OCI-LY7 (cell line): ENCODE measurements around the gene GNB5. TPM values are rescaled to one million over a fixed set of nuclear protein-coding genes. Genes with fewer than 3 reads are reported as not detected.

Experiments used
- BruUV-seq: library from RNA; stranded (reverse); fragments of 400-500 nt; replicated peaks from 2 replicates; lab custom pipeline; 2021; lab: Mats Ljungman, UMichigan
- CTCF ChIA-PET: fragments of 300-600 bp; sonication (Branson Sonifier 250); formaldehyde crosslinking; loops from one replicate; lab custom pipeline; 2022; ENCODE audit warnings: antibody characterized with exemption; ENCODE audit not compliant: unreplicated experiment; lab: Charles Lee
- POLR2A ChIA-PET: fragments of 300-600 bp; sonication (Branson Sonifier 250); formaldehyde crosslinking; loops from one replicate; lab custom pipeline; 2022; ENCODE audit warnings: antibody characterized with exemption; lab: Charles Lee
- DNase-seq: peaks from one replicate; pipeline ENCODE4 v3.0.0-alpha.2; 2015; ENCODE audit warnings: low spot score
- H2AFZ ChIP-seq: fragments of 200-600 bp; sonication (generic), shearing (Covaris generic); 2 replicates; pipeline ENCODE4 v1.6.1; 2014; ENCODE audit warnings: mild to moderate bottlenecking, antibody characterized with exemption, low read length, moderate library complexity
- H3K27ac ChIP-seq: fragments of 200-600 bp; sonication (generic); 2 replicates; pipeline ENCODE4 v1.5.1; 2014; ENCODE audit warnings: mixed run types, low read depth, mild to moderate bottlenecking, moderate library complexity, low read length, inconsistent platforms; ENCODE audit not compliant: poor library complexity, severe bottlenecking
- H3K36me3 ChIP-seq: fragments of 200-600 bp; sonication (generic); 2 replicates; pipeline ENCODE4 v1.6.1; 2014; ENCODE audit warnings: mild to moderate bottlenecking, antibody characterized with exemption, low read length, moderate library complexity, mixed read lengths; ENCODE audit not compliant: insufficient read depth
- H3K4me1 ChIP-seq: fragments of 200-600 bp; sonication (generic); 2 replicates; pipeline ENCODE4 v1.5.1; 2014; ENCODE audit warnings: mild to moderate bottlenecking, low read length; ENCODE audit not compliant: insufficient read depth, poor library complexity, severe bottlenecking
- H3K4me2 ChIP-seq: fragments of 200-600 bp; sonication (generic); 2 replicates; pipeline ENCODE4 v1.6.1; 2014; ENCODE audit warnings: mild to moderate bottlenecking, low read length
- H3K4me3 ChIP-seq: fragments of 200-600 bp; sonication (generic); 2 replicates; pipeline ENCODE4 v1.5.1; 2014; ENCODE audit warnings: mild to moderate bottlenecking, low read depth, low read length; ENCODE audit not compliant: poor library complexity, severe bottlenecking
- H3K79me2 ChIP-seq: fragments of 200-600 bp; sonication (generic); 2 replicates; pipeline ENCODE4 v1.6.1; 2016; ENCODE audit warnings: low read depth, mild to moderate bottlenecking, low read length, moderate library complexity, mixed read lengths; ENCODE audit not compliant: insufficient read depth
- H3K9me2 ChIP-seq: fragments of 200-600 bp; sonication (generic); 2 replicates; pipeline ENCODE4 v1.6.1; 2016; ENCODE audit warnings: mild to moderate bottlenecking, low read length, mixed read lengths; ENCODE audit not compliant: insufficient read depth
- H3K9me3 ChIP-seq: fragments of 200-600 bp; sonication (generic); 2 replicates; pipeline ENCODE4 v1.6.1; 2014; ENCODE audit warnings: mild to moderate bottlenecking, mixed run types, low read length, mixed read lengths
- H4K20me1 ChIP-seq: fragments of 200-600 bp; sonication (generic); 2 replicates; pipeline ENCODE4 v1.6.1; 2014; ENCODE audit warnings: mild to moderate bottlenecking, antibody characterized with exemption, low read length, moderate library complexity, mixed read lengths; ENCODE audit not compliant: insufficient read depth
- EZH2phosphoT487 ChIP-seq: fragments of 200-600 bp; sonication (generic); IDR thresholded peaks from 2 replicates; pipeline ENCODE4 v1.6.1; 2018; ENCODE audit warnings: low read depth, borderline replicate concordance, mild to moderate bottlenecking, mixed run types, antibody characterized with exemption, low read length, moderate library complexity, mixed read lengths
- intact Hi-C: fragments of 100-400 bp; cut with micrococcal nuclease; formaldehyde crosslinking; loops from one replicate; pipeline ENCODE4 v1.10.0; 2022; ENCODE audit not compliant: unreplicated experiment
- total RNA-seq, 2 experiments: library from RNA; depleted of rRNA in 1 of 2; stranded (reverse); fragments of >200 nt in 1 of 2; shearing (Covaris generic) in 1 of 2; gene quantifications; 2 replicates each; pipeline ENCODE4 v1.2.3, GENCODE V29; 2014 to 2022
- TF ChIP-seq, protein P1 (sequence below): fragments of 200-600 bp; sonication (generic); conservative IDR thresholded peaks from 2 replicates; pipeline ENCODE4 v1.5.1; 2014; ENCODE audit warnings: mild to moderate bottlenecking, antibody characterized with exemption, low read length, moderate library complexity, mixed read lengths

The GNB5 gene
- total RNA-seq, 2 experiments from 2014 or later = 49.0 to 53.9 TPM

DNA sequence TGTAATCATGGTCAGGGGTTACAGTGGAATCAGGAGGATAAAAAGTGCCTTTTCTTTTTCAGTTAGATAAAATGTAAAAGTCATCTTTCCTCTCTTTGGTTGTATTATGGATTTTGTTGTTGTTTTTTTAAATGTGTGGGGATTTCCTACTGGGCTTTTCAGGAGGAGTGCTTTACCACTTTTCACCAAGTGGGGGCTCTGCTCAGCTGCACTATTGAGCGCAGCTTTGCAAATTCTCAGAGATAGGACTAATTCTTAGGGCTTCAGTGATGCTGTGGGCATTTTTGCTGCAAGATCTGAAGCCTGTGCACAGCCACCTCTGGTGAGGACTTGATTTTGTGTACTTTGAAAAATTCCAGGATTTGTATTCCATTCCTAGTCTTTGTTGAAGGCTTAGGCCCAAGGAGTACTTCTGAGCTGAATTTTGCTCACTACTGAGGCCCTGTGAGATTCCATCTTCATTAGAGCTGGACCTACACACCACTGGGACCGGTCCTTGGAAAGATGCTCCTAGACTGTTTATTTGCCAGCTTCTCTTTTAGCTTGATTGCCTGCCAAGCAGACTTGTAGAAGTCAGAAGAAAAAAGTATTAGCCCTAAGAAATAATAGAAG is 7.5 kb downstream of the GNB5 start:
- intact Hi-C loops = loop anchor here (1.0 to 5.0 kb wide), 5 partner anchors 25 to 494 kb away; partner anchors contain the start of gene ATOSA
- Histone ChIP-seq H3K27ac (peak overlapping the region; percentile 46), H3K4me1 (peaks cover 40% of the 10 kb centered on the region), H3K9me3 (no peaks in the 10 kb centered on the region), H3K79me2 (peaks cover 5% of the 10 kb centered on the region), H4K20me1 (peaks cover 4% of the 10 kb centered on the region; the same call in 1 of the 2 replicates), H2AFZ (no peak overlapping the region; the same call in 1 of the 2 replicates), H3K4me2 (peak overlapping the region; percentile 32; the same call in 1 of the 2 replicates), H3K9me2 (no peaks in the 10 kb centered on the region), H3K4me3 (no peak overlapping the region), H3K36me3 (no peaks in the 10 kb centered on the region)
- peak; percentile 75 for DNase-seq
- ChIA-PET POLR2A (interaction anchor here (0.7 to 1.8 kb wide), 9 partner anchors 10 to 71 kb away, joined by 3 to 6 read pairs (median 5); no protein-coding TSS in a partner anchor), CTCF (interaction anchor here (0.9 to 2.3 kb wide), 4 partner anchors 25 to 52 kb away, joined by 3 to 10 read pairs (median 10); no protein-coding TSS in a partner anchor)
- no TSS peak for BruUV-seq
- TF ChIP-seq EZH2phosphoT487 = no peak
- TF ChIP-seq, protein P1, sequence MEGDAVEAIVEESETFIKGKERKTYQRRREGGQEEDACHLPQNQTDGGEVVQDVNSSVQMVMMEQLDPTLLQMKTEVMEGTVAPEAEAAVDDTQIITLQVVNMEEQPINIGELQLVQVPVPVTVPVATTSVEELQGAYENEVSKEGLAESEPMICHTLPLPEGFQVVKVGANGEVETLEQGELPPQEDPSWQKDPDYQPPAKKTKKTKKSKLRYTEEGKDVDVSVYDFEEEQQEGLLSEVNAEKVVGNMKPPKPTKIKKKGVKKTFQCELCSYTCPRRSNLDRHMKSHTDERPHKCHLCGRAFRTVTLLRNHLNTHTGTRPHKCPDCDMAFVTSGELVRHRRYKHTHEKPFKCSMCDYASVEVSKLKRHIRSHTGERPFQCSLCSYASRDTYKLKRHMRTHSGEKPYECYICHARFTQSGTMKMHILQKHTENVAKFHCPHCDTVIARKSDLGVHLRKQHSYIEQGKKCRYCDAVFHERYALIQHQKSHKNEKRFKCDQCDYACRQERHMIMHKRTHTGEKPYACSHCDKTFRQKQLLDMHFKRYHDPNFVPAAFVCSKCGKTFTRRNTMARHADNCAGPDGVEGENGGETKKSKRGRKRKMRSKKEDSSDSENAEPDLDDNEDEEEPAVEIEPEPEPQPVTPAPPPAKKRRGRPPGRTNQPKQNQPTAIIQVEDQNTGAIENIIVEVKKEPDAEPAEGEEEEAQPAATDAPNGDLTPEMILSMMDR = peak; percentile 97

GRCh38 chr15:52181938-52182780 is 9.0 kb downstream of the GNB5 start:
- peaks cover 13% of the 10 kb centered on the region for H4K20me1 ChIP-seq
- H2AFZ ChIP-seq = peak overlapping the region; percentile 64; the same call in 1 of the 2 replicates
- peak overlapping the region; percentile 41 for H3K4me2 ChIP-seq
- no TSS peak for BruUV-seq
- ChIA-PET POLR2A (interaction anchor here (0.7 to 1.7 kb wide), 5 partner anchors 28 to 53 kb away, joined by 3 to 4 read pairs (median 3); no protein-coding TSS in a partner anchor), CTCF (interaction anchor here (1.0 kb wide), 1 partner anchor 50 kb away, joined by 3 read pairs; no protein-coding TSS in a partner anchor)
- H3K36me3 ChIP-seq = no peaks in the 10 kb centered on the region
- H3K9me2 ChIP-seq = no peaks in the 10 kb centered on the region
- peaks cover 55% of the 10 kb centered on the region for H3K4me1 ChIP-seq
- H3K27ac ChIP-seq = peak overlapping the region; percentile 46
- no peak for TF ChIP-seq EZH2phosphoT487
- TF ChIP-seq, protein P1 = peak; percentile 40; the same call in 1 of the 2 replicates
- H3K9me3 ChIP-seq = no peaks in the 10 kb centered on the region
- peaks cover 20% of the 10 kb centered on the region for H3K79me2 ChIP-seq
- intact Hi-C loops = loop anchor here (2.0 to 5.0 kb wide), 3 partner anchors 27 to 495 kb away; partner anchors contain the start of gene ATOSA
- peak; percentile 66 for DNase-seq
- H3K4me3 ChIP-seq = peak overlapping the region; percentile 2
